GM18858 (cell line): ENCODE results near the gene HOXB2.

Experiments
- ATAC-seq: cut with Tn5 transposase; IDR thresholded peaks from one replicate; pipeline ENCODE4 v1.9.1; 2021; ENCODE audit not compliant: unreplicated experiment

Gene HOXB2

DNA sequence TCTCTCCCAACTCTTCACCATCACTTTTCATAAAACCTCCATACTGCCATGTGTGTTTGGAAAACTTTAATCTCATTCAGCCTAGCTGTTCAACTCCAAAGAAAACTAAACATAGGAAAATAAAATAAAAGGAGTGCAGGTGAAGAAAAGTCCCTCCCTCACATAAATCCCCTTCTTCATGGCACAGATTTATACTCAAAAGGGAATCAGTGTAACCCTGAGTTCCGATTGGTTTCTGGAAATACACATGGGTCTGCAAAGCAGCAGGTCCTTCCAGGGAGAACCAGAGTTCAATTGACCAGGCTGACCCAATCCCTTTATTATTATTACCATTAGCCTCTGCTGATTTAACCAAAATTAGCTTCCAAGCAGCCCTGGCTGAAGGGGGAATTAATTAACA is 8.9 kb upstream of the HOXB2 start:
- ATAC-seq: no peak

DNA sequence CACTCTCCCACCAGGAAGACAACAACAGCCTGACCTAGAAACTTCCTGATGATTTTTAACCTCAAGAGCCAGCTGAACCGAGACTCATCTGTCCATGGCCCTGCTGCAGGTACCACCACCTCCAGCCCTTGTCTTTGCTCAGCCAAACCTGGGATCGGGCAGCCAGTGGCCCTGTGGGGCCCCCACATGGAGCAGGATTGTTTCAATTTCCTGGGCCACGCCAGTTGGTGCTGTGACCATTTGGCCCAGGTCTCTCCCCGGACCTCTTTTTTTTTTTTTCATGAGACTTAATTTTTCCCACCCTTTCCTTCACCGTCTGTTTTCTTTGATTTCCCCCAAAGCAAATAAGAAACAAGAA is 8.3 kb upstream of the HOXB2 start:
- ATAC-seq: no peak

- no peak for ATAC-seq
These were observed 7.7 kb upstream of the HOXB2 start for GRCh38 chr17:48552466-48553189.

DNA sequence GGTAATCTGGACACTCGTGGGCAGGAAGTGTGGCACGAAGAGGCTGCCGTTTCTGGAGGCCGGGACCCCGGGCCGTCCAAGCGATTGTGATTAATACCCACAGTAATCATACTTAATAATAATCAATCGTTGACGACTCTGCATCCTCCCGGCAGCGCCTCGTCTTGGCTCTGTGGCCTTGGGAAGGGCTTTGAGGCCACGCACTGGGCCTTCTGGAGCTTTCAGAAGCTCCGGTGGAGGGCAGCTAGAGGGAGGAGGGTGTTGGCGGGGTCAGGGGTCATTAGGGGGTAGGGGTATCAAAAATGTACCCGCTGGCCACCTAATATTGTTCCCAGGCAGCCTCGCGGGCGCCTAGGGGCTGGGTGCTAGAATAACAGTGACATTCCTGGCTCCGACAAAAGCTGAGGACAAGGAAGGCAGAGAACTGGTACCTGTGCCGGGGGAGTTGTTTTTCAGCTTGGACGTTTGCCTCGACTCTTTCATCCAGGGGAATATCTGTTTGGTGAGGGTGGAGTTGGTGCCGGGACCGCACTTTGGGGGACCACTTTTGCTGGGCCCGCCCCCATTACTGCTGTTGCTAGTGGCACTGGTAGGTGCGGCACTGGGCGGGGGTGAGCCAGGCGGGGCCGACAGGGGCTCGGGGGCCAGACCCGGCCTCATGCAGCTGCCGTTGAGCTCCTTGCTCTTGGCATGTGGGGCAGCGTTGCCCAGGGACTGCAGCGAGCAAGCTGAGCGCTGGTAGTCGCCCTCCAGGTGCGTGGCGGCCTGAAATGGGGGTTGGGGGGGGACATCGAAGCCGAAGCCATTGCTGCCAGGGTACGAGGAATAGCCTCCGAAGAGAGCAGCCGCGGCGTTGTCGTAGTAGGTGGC is 6.9 kb upstream of the HOXB2 start:
- ATAC-seq: no peak

- ATAC-seq: no peak
These were observed 6.3 kb upstream of the HOXB2 start for GRCh38 chr17:48551214-48551555.

DNA sequence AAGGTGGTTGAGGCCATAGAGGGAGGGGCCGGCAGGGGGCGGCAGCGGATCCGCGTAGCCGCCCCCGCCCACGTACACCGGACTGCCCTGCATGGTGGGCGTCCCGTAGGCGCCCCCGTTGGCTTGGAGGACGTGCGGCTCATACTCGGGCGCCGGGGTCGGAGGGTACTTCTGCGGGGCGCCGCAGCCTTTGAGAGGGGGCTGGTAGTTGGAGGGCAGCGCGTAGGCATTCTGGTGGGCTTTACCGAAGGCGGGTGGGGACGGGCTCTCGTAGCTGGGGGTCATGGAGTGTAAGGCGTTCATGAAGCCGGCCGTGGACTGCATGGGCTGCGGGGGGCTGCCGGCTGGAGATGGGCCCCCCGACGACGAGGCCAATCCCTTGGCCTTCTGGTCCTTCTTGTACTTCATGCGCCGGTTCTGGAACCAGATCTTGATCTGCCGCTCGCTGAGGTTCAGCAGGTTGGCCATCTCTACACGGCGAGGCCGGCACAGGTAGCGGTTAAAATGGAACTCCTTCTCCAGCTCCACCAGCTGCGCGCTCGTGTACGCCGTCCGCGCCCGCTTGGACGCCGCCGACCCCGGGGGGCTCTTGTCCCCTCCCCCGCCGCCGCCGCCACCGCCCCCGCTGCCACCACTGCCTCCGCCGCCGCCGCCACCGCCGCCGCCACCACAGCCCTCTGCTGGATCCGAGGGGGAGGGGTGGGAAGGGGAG is 5.7 kb upstream of the HOXB2 start:
- no peak for ATAC-seq

- no peak for ATAC-seq
These were observed 5.1 kb upstream of the HOXB2 start for GRCh38 chr17:48549914-48550501.

- no peak for ATAC-seq
These were observed 4.3 kb upstream of the HOXB2 start for GRCh38 chr17:48549281-48549630.

GRCh38 chr17:48548523-48549280 is 3.8 kb upstream of the HOXB2 start:
- no peak for ATAC-seq

- no peak for ATAC-seq
These were observed 3.1 kb upstream of the HOXB2 start for GRCh38 chr17:48547808-48548522.

DNA sequence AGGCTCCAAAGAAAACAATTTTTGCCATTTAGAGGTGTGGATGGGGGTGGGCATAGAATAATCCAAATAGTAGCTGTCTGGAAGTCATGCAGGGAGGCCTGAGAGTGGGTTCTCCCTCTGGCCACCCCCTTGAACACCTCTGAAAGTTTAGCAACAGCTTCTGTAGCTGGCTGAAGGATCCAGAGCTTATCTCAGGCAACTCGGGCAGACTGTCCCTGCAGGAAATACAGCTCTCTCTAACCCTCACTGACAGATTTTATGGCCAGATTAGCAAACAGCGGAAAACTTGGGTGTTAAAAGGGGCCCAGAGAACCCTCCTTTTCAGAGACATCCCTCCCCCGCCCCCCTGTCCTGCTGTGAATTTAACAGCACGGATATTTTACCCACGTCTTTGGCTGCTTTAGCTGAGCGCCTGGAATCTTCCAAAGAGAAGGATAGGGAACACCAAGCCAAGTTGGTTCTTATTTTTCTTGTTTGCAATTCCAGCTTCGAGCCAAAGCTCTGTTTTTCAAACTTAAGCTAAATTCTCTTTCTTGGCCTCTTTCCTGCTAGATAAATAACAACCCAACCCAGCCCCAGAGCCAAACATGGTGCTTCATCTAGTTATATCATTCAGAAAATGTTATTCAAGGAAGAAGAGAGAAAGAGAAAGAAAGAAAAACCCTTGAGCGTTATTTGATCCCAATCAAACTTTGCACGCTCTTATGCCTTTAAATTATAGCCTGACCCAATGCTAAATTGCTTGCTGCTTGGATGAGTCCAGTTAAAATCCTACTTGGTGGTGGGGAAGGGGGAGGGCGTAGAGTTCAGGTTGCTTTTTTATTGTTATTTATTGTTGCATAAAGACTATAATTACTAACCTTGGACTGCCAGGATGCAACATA is 2.3 kb upstream of the HOXB2 start:
- no peak for ATAC-seq

- ATAC-seq: no peak
These were observed 1.4 kb upstream of the HOXB2 start for GRCh38 chr17:48546137-48546923.

- ATAC-seq: no peak
These were observed 630 bp upstream of the HOXB2 start for GRCh38 chr17:48545539-48545938.

DNA sequence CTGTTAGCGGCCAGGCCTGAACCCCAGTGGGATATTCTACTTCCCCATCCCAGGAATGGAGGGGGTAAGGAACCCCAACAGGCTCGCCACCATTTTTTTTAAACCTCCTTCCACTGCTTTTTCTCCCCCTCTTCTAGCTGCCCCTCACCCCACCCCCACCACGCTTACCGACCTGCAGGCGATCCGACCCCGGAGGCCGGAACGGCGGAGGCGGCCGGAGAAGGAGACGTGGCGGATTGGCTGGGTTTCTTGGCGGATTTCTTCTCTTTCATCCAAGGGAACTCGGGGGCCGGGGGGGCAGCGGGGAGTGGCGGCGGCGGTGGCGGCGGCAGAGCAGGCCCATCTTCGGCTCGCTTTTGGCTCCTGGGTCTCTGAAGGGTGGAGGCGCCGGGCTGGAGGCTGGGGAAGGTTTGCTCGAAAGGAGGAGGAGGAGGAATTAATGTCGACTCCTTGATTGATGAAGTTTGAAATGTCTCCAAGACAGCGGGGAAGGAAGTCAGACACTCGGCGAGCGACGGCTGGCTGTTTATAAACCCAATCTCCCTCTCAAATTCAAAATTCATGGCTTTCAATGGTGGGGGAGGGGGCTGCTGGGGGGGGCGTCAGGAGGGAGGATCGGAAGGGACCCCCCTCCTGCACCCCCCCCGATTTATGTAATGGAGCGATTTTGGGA is 424 bp downstream of the HOXB2 start:
- ATAC-seq: no peak

DNA sequence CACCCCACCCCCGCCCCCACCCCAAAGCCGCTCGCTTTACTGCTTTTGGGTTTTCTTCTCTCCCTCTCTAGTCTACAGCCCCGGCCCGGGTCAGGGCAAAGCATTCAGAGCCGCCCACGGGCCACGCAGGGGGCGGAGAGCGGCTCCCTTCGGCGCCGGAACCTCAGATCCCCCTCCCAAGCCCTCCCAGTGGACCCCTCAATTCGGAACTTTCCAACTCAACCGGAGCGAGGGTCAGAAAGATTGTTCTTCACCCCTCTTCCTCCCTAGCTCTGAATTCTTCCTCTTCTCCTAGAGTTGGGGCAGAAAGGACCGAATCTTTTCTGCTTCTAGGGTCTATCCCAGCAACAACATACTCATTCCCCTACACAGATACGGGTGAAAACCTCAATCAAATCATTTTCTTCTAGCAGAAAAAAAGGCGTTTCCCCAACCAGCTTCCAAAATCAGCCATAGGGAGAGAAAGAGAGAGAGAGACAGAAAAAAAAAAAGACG is 1.0 kb downstream of the HOXB2 start:
- ATAC-seq: no peak

GRCh38 chr17:48543107-48543853 is 1.6 kb downstream of the HOXB2 start:
- no peak for ATAC-seq

DNA sequence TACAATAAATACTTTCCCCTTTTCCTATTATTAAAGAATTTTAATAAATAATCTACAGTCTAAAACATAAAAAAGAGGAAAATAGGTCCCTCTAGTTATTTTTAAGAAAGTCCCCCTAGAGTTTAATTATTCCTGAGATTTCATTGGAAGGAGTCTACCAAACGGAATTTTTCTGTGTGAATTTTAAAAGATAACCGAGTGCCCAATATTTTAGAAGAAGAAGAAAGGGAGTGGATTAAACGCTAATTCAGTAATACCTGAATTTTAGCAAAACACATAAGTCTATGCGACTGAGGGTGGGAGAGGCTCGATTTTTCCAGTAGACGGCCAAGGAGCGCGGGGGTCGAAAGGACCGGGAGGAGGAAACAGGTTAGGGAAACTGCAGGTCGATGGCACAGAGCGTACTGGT is 2.2 kb downstream of the HOXB2 start:
- no peak for ATAC-seq
